Measurements from ENCODE around the gene DDX49. TPM values are rescaled to one million over a fixed set of nuclear protein-coding genes. Genes with fewer than 3 reads are reported as not detected.
A peak's percentile ranks its signal among the peaks of the same experiment; 100 is the strongest.

DDX49 gene
- total RNA-seq, 1 donor from 2014 or later = 68.3 TPM

- TF ChIP-seq CTCF (IDR thresholded peaks at IDR 0.05; ENCODE audit: insufficient read depth, low read depth, low read length) = no peak
- Mint-ChIP-seq H3K4me3 (ENCODE audit: unreplicated experiment) (peak within 1 kb of the TSS; percentile 84), H3K27me3 (ENCODE audit: low read depth, unreplicated experiment) (no peaks in the 10 kb centered on the region), H3K27ac (ENCODE audit: unreplicated experiment) (no peak within 1 kb of the TSS), H3K9me3 (ENCODE audit: unreplicated experiment) (no peaks in the 10 kb centered on the region), H3K36me3 (ENCODE audit: low read depth, unreplicated experiment) (peaks cover 8% of the 10 kb centered on the region), H3K4me1 (ENCODE audit: low read depth, unreplicated experiment) (peaks cover 2% of the 10 kb centered on the region)
- Histone ChIP-seq H4K20me1 (ENCODE audit: insufficient read depth, low read length) (peaks cover 44% of the 10 kb centered on the region), H3K9me3 (ENCODE audit: insufficient read depth, low read depth, low read length) (no peaks in the 10 kb centered on the region), H3K9ac (ENCODE audit: low read length) (no peak within 1 kb of the TSS), H3K36me3 (ENCODE audit: insufficient read depth, low read length) (no peaks in the 10 kb centered on the region), H3K4me3 (ENCODE audit: insufficient read depth, low read depth, low read length) (peak within 1 kb of the TSS; percentile 52), H3K4me2 (ENCODE audit: low read length) (peak within 1 kb of the TSS; percentile 83), H3K4me1 (ENCODE audit: insufficient read depth, low read length) (peaks cover 9% of the 10 kb centered on the region), H3K79me2 (ENCODE audit: insufficient read depth, low read length) (no peaks in the 10 kb centered on the region), H3K27ac (ENCODE audit: low read depth, low read length) (no peak within 1 kb of the TSS), H3K27me3 (ENCODE audit: insufficient read depth, low read length) (peaks cover 7% of the 10 kb centered on the region), H2AFZ (ENCODE audit: low read depth, low read length) (peak within 1 kb of the TSS; percentile 34)
- DNase-seq (ENCODE audit: low read depth) (no peak), FAIRE-seq (no peak)
Measured at GRCh38 chr19:18895824-18896341, 23.6 kb upstream of the DDX49 start, which contains the start of gene CERS1. TSS of gene CERS1 (minus strand) at chr19:18896158. CDS start at chr19:18896072, 86 bp downstream.

GRCh38 chr19:18896421-18896841 lies 23.1 kb upstream of the DDX49 start:
- no peaks in the 10 kb centered on the region for H3K9me3 ChIP-seq (ENCODE audit: insufficient read depth, low read depth, low read length)
- no peaks in the 10 kb centered on the region for H3K36me3 ChIP-seq (ENCODE audit: insufficient read depth, low read length)
- Mint-ChIP-seq H3K27me3 (ENCODE audit: low read depth, unreplicated experiment) (no peaks in the 10 kb centered on the region), H3K36me3 (ENCODE audit: low read depth, unreplicated experiment) (peaks cover 9% of the 10 kb centered on the region), H3K4me1 (ENCODE audit: low read depth, unreplicated experiment) (peaks cover 2% of the 10 kb centered on the region), H3K4me3 (ENCODE audit: unreplicated experiment) (peak overlapping the region; percentile 83), H3K27ac (ENCODE audit: unreplicated experiment) (no peak overlapping the region), H3K9me3 (ENCODE audit: unreplicated experiment) (no peaks in the 10 kb centered on the region)
- no peak for FAIRE-seq
- H3K9ac ChIP-seq (ENCODE audit: low read length) = no peak overlapping the region
- peaks cover 7% of the 10 kb centered on the region for H3K27me3 ChIP-seq (ENCODE audit: insufficient read depth, low read length)
- H3K4me2 ChIP-seq (ENCODE audit: low read length) = peak overlapping the region; percentile 83
- peaks cover 9% of the 10 kb centered on the region for H3K4me1 ChIP-seq (ENCODE audit: insufficient read depth, low read length)
- no peak overlapping the region for H3K27ac ChIP-seq (ENCODE audit: low read depth, low read length)
- peak overlapping the region; percentile 34 for H2AFZ ChIP-seq (ENCODE audit: low read depth, low read length)
- no peak for DNase-seq (ENCODE audit: low read depth)
- H3K4me3 ChIP-seq (ENCODE audit: insufficient read depth, low read depth, low read length) = no peak overlapping the region
- H4K20me1 ChIP-seq (ENCODE audit: insufficient read depth, low read length) = peaks cover 47% of the 10 kb centered on the region
- no peak for TF ChIP-seq CTCF (IDR thresholded peaks at IDR 0.05; ENCODE audit: insufficient read depth, low read depth, low read length)
- no peak for TF ChIP-seq EZH2 (IDR thresholded peaks at IDR 0.05; ENCODE audit: insufficient read depth, low read length)
- H3K79me2 ChIP-seq (ENCODE audit: insufficient read depth, low read length) = no peaks in the 10 kb centered on the region
